Measurements from ENCODE around the gene ZNF354B. TPM values are rescaled to one million over a fixed set of nuclear protein-coding genes. Genes with fewer than 3 reads are reported as not detected.
A peak's percentile ranks its signal among the peaks of the same experiment; 100 is the strongest.
"Not testable (repeated sequence)": the region's sequence is repeated elsewhere in the genome, so short reads cannot be mapped to it uniquely, and the experiment has no call there.

The ZNF354B gene
- 6.4 and 8.9 TPM in 2 replicates for total RNA-seq

- DNase-seq (ENCODE audit: low read depth) = peak; percentile 88
These were observed at the start of gene ZNF354B for GRCh38 chr5:178859625-178860521. Gene ZNF354B (plus strand): TSS chr5:178859953. CDS start chr5:178861048, 1,095 bp downstream.

- no peak for DNase-seq (ENCODE audit: low read depth)
These were observed 42.2 kb upstream of the ZNF354B start for GRCh38 chr5:178817506-178817905.

- no peak for DNase-seq (ENCODE audit: low read depth)
These were observed 41.7 kb upstream of the ZNF354B start for GRCh38 chr5:178818094-178818493.

GRCh38 chr5:178820001-178820400 lies 39.8 kb upstream of the ZNF354B start:
- DNase-seq (ENCODE audit: low read depth) = no peak

- DNase-seq (ENCODE audit: low read depth) = no peak
These were observed 34.3 kb upstream of the ZNF354B start for GRCh38 chr5:178825444-178825843.

- no peak for DNase-seq (ENCODE audit: low read depth)
These were observed 33.5 kb upstream of the ZNF354B start for GRCh38 chr5:178826216-178826615.

- no peak for DNase-seq (ENCODE audit: low read depth)
These were observed 32.1 kb upstream of the ZNF354B start for GRCh38 chr5:178827636-178828035.

- no peak for DNase-seq (ENCODE audit: low read depth)
These were observed 28.7 kb upstream of the ZNF354B start for GRCh38 chr5:178831049-178831448.

GRCh38 chr5:178832618-178833201 lies 27.0 kb upstream of the ZNF354B start:
- DNase-seq (ENCODE audit: low read depth) = no peak

- DNase-seq (ENCODE audit: low read depth) = no peak
These were observed 23.1 kb upstream of the ZNF354B start for GRCh38 chr5:178836628-178837027.

GRCh38 chr5:178838695-178839318 lies 20.9 kb upstream of the ZNF354B start:
- not testable (repeated sequence) for DNase-seq (ENCODE audit: low read depth)

- peak; percentile 11 for DNase-seq (ENCODE audit: low read depth)
These were observed 20.4 kb upstream of the ZNF354B start for GRCh38 chr5:178839319-178839704.

- DNase-seq (ENCODE audit: low read depth) = not testable (repeated sequence)
These were observed 19.4 kb upstream of the ZNF354B start for GRCh38 chr5:178840399-178840798.

- no peak for DNase-seq (ENCODE audit: low read depth)
These were observed 10.4 kb upstream of the ZNF354B start for GRCh38 chr5:178849316-178849715.

GRCh38 chr5:178851951-178852350 lies 7.8 kb upstream of the ZNF354B start:
- DNase-seq (ENCODE audit: low read depth) = no peak

GRCh38 chr5:178854284-178854683 lies 5.5 kb upstream of the ZNF354B start:
- no peak for DNase-seq (ENCODE audit: low read depth)

- DNase-seq (ENCODE audit: low read depth) = not testable (repeated sequence)
These were observed 862 bp downstream of the ZNF354B start for GRCh38 chr5:178860615-178861014.

GRCh38 chr5:178861627-178862026 lies 1.9 kb downstream of the ZNF354B start:
- no peak for DNase-seq (ENCODE audit: low read depth)

- no peak for DNase-seq (ENCODE audit: low read depth)
These were observed 7.2 kb downstream of the ZNF354B start for GRCh38 chr5:178866946-178867345.

GRCh38 chr5:178869577-178869976 lies 9.8 kb downstream of the ZNF354B start:
- no peak for DNase-seq (ENCODE audit: low read depth)

GRCh38 chr5:178870411-178870810 lies 10.7 kb downstream of the ZNF354B start:
- no peak for DNase-seq (ENCODE audit: low read depth)

GRCh38 chr5:178872302-178872701 lies 12.5 kb downstream of the ZNF354B start:
- DNase-seq (ENCODE audit: low read depth) = no peak
